Gastroesophageal sphincter (tissue), 2 donors: Measurements from ENCODE around the gene CCDC85A.

ENCODE experiments used
- POLR2A ChIP-seq, 2 donors: fragments of 450-650 bp; IDR thresholded peaks; one replicate each; pipeline ENCODE4 v1.6.1; 2017; ENCODE audit warnings: antibody characterized with exemption in 2 of 2, mild to moderate bottlenecking in 2 of 2, moderate library complexity in 1 of 2
- POLR2AphosphoS5 ChIP-seq: sonication (generic); formaldehyde crosslinking; IDR thresholded peaks from one replicate; pipeline ENCODE4 v1.6.1; 2017; ENCODE audit warnings: antibody characterized with exemption

GRCh38 chr2:56315376-56315775 is 131.6 kb downstream of the CCDC85A start:
- TF ChIP-seq POLR2AphosphoS5 = no peak
- TF ChIP-seq POLR2A (IDR thresholded peaks at IDR 0.05) = no peak
